Type B pancreatic cell (in vitro differentiated cells): ENCODE measurements around the gene CEP128. TPM values are rescaled to one million over a fixed set of nuclear protein-coding genes. Genes with fewer than 3 reads are reported as not detected.

Experiments used
- DNase-seq: peaks from one replicate; pipeline ENCODE4 v3.0.0; 2021; ENCODE audit warnings: mixed read lengths; ENCODE audit not compliant: unreplicated experiment; ENCODE audit errors: extremely low spot score
- H3K27ac Mint-ChIP-seq: 2 replicates; pipeline ENCODE4 v1.8.0; 2021; ENCODE audit warnings: mild to moderate bottlenecking, mixed read lengths
- H3K27me3 Mint-ChIP-seq: 2 replicates; pipeline ENCODE4 v1.8.0; 2021; ENCODE audit warnings: mixed read lengths
- H3K36me3 Mint-ChIP-seq: 2 replicates; pipeline ENCODE4 v1.8.0; 2021; ENCODE audit warnings: mixed read lengths
- H3K4me1 Mint-ChIP-seq: one replicate; pipeline ENCODE4 v1.8.0; 2021; ENCODE audit warnings: mixed read lengths; ENCODE audit not compliant: unreplicated experiment
- H3K4me3 Mint-ChIP-seq: 2 replicates; pipeline ENCODE4 v1.8.0; 2021; ENCODE audit warnings: mild to moderate bottlenecking, mixed read lengths
- H3K9me3 Mint-ChIP-seq: 2 replicates; pipeline ENCODE4 v1.8.0; 2021; ENCODE audit warnings: mixed read lengths
- total RNA-seq: library from RNA; stranded (reverse); gene quantifications from 2 replicates; pipeline ENCODE4 v1.2.1, GENCODE V29; 2021; ENCODE audit warnings: low replicate concordance
- TF ChIP-seq, protein P1 (sequence below): fragments of 200-600 bp; sonication (generic); conservative IDR thresholded peaks from 2 replicates; pipeline ENCODE4 v1.5.0; 2021; ENCODE audit warnings: antibody characterized with exemption, mild to moderate bottlenecking

Gene CEP128
- total RNA-seq, 1 donor from 2014 or later: 17.7 TPM

DNA sequence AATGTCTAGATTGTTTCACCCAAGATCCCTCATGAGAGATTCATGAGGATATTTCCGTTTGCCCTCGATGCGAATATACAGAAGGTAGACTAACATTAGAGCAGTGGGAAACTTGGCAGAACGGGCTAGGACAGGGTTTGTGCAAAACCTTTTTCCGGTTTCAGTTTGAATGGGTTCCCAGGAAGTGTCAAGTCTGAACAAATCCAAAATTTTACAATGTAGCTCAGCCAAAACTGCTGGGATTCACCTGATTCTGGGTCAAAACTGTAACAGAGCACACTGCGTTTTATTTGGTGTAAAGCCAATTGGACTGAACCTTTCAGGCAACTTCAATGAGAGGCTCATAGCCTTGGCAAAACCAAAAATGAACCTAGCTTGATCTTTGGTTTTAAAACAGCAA lies 392.4 kb downstream of the CEP128 start:
- H3K27ac Mint-ChIP-seq: no peak overlapping the region
- no peaks in the 10 kb centered on the region for H3K36me3 Mint-ChIP-seq
- no peaks in the 10 kb centered on the region for H3K27me3 Mint-ChIP-seq
- DNase-seq: no peak
- no peak overlapping the region for H3K4me3 Mint-ChIP-seq
- TF ChIP-seq, protein P1, sequence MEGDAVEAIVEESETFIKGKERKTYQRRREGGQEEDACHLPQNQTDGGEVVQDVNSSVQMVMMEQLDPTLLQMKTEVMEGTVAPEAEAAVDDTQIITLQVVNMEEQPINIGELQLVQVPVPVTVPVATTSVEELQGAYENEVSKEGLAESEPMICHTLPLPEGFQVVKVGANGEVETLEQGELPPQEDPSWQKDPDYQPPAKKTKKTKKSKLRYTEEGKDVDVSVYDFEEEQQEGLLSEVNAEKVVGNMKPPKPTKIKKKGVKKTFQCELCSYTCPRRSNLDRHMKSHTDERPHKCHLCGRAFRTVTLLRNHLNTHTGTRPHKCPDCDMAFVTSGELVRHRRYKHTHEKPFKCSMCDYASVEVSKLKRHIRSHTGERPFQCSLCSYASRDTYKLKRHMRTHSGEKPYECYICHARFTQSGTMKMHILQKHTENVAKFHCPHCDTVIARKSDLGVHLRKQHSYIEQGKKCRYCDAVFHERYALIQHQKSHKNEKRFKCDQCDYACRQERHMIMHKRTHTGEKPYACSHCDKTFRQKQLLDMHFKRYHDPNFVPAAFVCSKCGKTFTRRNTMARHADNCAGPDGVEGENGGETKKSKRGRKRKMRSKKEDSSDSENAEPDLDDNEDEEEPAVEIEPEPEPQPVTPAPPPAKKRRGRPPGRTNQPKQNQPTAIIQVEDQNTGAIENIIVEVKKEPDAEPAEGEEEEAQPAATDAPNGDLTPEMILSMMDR: no peak
- no peaks in the 10 kb centered on the region for H3K4me1 Mint-ChIP-seq
- H3K9me3 Mint-ChIP-seq: no peaks in the 10 kb centered on the region

DNA sequence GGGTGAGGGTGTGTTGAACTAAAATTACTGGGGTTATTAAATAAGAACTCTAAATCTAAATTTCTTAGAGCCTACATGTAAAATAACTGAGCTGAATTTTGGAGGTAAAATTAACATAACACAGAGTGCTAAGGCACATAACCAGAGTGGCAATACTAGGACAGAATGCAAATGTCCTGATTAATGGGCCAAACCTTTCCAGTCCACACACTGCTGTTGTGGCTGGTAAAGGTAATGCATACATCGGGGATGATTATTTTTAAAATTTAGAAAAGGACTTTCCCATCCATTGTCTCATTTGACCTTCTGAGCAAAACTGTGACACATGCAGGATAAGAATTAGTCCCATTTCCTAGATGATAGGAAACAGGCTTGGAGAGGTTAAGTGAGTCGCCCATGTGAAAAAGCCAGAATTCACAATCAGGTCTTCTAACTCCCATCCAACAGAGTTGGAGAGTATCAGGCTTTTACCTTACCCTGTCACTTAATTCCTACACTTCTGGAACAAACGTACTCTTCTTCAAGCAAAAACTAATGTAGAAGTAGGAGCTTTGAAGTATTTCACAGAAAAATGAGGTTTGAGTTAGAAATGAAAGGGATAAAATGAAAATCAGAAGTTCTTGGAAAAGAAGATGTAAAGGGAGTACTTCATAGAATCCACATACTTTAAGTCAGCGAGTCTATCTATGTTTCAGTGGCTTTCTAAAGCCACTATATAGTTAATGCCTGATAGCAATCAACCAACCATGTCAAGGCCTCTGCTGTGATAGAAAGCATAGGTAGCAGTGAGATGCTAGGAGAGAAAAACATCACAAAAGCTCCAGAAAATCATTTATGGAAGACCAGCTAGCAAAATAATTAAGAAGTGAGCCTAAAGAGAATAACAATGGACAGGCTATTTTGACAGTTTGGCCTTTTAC lies 395.3 kb downstream of the CEP128 start:
- DNase-seq: no peak
- H3K4me3 Mint-ChIP-seq: no peak overlapping the region
- no peaks in the 10 kb centered on the region for H3K4me1 Mint-ChIP-seq
- peaks cover 3% of the 10 kb centered on the region for H3K36me3 Mint-ChIP-seq
- H3K27ac Mint-ChIP-seq: no peak overlapping the region
- H3K27me3 Mint-ChIP-seq: no peaks in the 10 kb centered on the region
- TF ChIP-seq, protein P1: no peak
- H3K9me3 Mint-ChIP-seq: no peaks in the 10 kb centered on the region

- no peaks in the 10 kb centered on the region for H3K4me1 Mint-ChIP-seq
- H3K36me3 Mint-ChIP-seq: peaks cover 3% of the 10 kb centered on the region
- no peaks in the 10 kb centered on the region for H3K27me3 Mint-ChIP-seq
- DNase-seq: no peak
- TF ChIP-seq, protein P1: no peak
- H3K9me3 Mint-ChIP-seq: peaks cover 7% of the 10 kb centered on the region
- H3K27ac Mint-ChIP-seq: no peak overlapping the region
- no peak overlapping the region for H3K4me3 Mint-ChIP-seq
Observed at GRCh38 chr14:80544366-80544765, 397.2 kb downstream of the CEP128 start.

DNA sequence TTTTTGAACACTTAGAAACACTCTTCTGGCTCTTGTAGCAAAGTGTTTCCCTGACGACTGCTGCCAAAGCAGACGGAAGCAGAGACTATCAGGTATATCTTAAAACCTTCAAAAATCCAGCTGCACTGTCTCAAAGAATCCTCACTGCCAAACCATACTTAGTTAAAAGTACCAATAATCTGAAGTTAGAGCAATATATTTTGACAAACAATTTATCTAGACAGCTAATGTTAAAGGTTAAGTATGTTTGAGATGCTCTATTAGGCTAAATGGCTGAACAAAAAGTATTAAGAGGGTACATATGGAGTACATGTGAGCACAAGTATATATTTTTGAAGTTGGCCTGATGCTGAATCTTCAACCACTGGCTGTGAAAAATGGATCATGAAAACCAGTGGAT lies 398.3 kb downstream of the CEP128 start:
- H3K36me3 Mint-ChIP-seq: peaks cover 3% of the 10 kb centered on the region
- no peaks in the 10 kb centered on the region for H3K4me1 Mint-ChIP-seq
- no peak overlapping the region for H3K27ac Mint-ChIP-seq
- no peak for DNase-seq
- H3K27me3 Mint-ChIP-seq: no peaks in the 10 kb centered on the region
- no peak overlapping the region for H3K4me3 Mint-ChIP-seq
- peaks cover 7% of the 10 kb centered on the region for H3K9me3 Mint-ChIP-seq
- TF ChIP-seq, protein P1: no peak

DNA sequence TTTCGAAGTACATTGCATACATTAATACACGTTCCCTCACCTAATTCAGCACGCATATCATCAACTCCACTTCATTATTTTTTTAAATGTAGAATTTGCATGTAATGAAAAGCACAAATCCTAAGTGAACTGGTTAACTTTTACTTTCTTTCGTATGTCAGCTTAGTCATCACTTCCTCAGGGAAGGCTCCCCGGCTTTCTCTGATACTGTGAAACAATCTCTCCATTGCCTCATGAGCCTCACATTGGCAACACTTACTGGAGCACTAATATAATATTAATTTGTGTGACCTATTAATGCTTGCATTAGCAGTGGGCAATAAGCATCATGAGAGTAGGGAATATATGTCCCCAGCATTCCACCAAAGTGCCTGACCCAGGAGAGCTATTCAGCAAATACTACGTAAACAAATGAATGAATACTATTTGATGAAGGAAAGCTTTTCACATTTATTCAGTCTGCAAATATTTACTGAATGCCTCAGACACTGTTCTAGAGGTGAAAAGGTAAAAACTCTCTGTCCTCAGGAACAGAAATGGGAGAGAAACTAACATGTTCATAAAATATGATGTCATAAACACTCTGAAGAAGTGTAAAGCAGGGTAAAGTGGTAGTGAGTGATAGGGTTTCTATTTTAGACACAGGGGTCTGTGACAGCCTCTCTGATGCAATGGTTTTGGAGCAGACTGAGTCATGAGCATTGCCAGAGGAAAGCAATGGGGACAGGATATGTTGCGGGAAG lies 402.7 kb downstream of the CEP128 start:
- H3K4me1 Mint-ChIP-seq: peaks cover 7% of the 10 kb centered on the region
- no peak for DNase-seq
- no peak overlapping the region for H3K27ac Mint-ChIP-seq

More for the DNA sequence above, 402.7 kb downstream of the CEP128 start:
- TF ChIP-seq, protein P1: no peak
- peaks cover 7% of the 10 kb centered on the region for H3K9me3 Mint-ChIP-seq
- no peaks in the 10 kb centered on the region for H3K27me3 Mint-ChIP-seq
- peaks cover 3% of the 10 kb centered on the region for H3K36me3 Mint-ChIP-seq
- no peak overlapping the region for H3K4me3 Mint-ChIP-seq
